DOHH2 (cell line): ENCODE measurements around the gene PDHX.

Experiments
- CTCF ChIP-seq: fragments of 200-600 bp; sonication (generic); IDR thresholded peaks from one replicate; pipeline ENCODE4 v1.5.1; 2014; ENCODE audit warnings: antibody characterized with exemption, mild to moderate bottlenecking, low read depth, low read length; ENCODE audit not compliant: poor library complexity, severe bottlenecking
- EZH2phosphoT487 ChIP-seq: fragments of 200-600 bp; sonication (generic); IDR thresholded peaks from 2 replicates; pipeline ENCODE4 v1.6.1; 2017; ENCODE audit warnings: borderline replicate concordance, mild to moderate bottlenecking, antibody characterized with exemption, low read length, moderate library complexity, mixed read lengths

GRCh38 chr11:35038211-35038928 lies 122.0 kb downstream of the PDHX start:
- TF ChIP-seq EZH2phosphoT487: no peak
- no peak for TF ChIP-seq CTCF
